Tibial nerve (tissue), 3 donors: ENCODE data around the gene SNX19.

Source experiments
- CTCF ChIP-seq, 5 experiments: fragments of 200-600 bp in 3 of 5; fragments of 450-650 bp in 2 of 5; sonication (generic) in 3 of 5; IDR thresholded peaks; one replicate each; pipeline ENCODE4 v1.5.1; 2016 to 2019; ENCODE audit warnings: antibody characterized with exemption in 5 of 5, mild to moderate bottlenecking in 3 of 5, moderate library complexity in 2 of 5
- POLR2A ChIP-seq, 2 donors: fragments of 450-650 bp; IDR thresholded peaks; one replicate each; pipeline ENCODE4 v1.6.1; 2017; ENCODE audit warnings: antibody characterized with exemption in 2 of 2, mild to moderate bottlenecking in 2 of 2, moderate library complexity in 2 of 2

- TF ChIP-seq CTCF (IDR thresholded peaks at IDR 0.05) (no peak), POLR2A (IDR thresholded peaks at IDR 0.05) (no peak)
These were observed 18.8 kb downstream of the SNX19 start for GRCh38 chr11:130897262-130898182.
